Limb (tissue), 2 donors: ENCODE data around the gene SFXN1.

Experiments used
- DNase-seq, 2 donors: peaks; one replicate each; pipeline ENCODE4 v3.0.0-alpha.2; 2016; ENCODE audit errors: extremely low spot score in 2 of 2

Gene SFXN1

DNA sequence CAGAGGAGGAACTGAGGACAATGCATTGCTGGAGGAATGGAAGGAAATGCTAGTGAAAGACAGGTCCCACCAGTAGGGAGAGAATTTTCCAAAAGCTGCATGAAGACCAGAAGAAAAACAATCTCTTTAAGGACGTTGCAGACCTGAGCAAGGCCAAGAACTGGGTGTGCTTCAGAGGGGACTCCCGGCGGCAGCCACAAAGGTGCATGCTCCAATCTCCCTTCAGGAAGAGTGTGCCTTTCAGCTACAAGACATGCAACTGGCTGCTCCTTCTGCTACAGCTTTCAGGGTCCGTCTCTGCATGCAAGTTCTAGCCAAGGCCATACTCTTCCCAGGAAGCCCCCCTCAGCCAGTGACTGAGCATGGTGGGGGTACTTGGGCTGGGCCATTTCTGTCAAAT, 62.9 kb downstream of the SFXN1 start:
- DNase-seq = no peak

DNA sequence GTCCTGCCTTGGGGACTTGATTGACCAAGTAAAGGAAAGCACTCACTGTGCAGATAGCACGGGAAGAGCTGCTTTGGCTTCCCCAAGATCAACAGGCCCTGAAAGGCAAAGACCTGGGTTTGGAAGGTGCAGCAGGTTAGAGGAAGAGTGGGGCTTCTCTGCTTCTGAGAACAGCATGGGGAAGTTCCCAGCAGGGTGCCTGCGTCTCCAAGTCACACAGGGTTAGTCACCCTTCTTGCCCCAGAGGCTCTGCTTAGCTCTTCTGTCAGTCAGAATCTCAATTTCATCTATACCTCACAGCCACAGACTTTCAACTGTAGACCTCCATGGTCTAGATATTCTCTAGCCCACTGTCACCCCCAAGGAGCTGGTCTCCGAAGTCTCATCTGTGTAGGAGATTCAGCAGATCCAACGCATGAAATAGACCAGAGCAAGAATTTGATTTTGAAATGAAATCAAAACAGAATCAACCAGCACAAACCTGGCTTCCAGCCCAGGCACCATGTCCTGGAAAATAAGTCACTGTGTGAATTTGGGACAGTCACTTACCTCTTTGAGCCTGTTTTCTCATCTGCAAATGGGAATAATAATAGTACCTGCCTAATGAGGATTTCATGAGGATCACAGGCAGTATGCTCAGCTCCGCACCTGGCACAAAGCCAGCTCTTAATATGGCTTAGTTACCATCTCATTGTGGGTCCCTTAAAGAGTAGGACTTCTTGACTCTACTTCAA, 64.0 kb downstream of the SFXN1 start:
- no peak for DNase-seq

DNA sequence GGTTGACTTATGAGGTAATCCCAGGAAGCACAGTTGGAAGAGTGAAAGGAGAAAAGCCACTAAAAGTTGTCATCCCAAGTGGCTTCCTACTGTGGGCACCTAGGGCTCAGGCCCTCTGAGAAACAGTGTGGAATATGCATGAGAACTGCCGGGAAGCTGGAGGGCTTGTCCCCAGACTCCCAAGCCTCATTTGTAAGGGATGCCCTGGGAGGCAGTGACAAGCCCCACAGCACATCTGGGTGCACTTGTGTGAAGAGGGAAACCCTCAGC, 64.5 kb downstream of the SFXN1 start:
- DNase-seq = no peak

DNA sequence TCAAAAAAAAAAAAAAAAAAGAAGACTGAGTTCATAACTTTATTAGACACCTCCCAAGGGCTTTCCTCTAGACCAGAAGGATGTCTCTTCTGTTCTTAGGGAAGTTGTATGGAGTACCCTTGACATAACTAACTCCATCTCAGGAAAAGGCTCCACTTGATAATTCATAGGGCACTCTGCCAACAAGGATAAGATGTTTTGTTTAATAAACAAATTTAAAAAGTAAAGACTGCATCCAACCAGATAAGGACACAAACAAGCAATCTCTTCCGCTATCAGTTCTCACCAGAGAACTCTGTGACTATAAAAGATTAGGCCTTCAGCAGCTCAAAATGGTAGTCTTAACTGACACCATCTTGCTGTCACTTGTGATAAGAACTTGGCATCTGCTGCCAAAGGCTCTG, 65.8 kb downstream of the SFXN1 start:
- no peak for DNase-seq

DNA sequence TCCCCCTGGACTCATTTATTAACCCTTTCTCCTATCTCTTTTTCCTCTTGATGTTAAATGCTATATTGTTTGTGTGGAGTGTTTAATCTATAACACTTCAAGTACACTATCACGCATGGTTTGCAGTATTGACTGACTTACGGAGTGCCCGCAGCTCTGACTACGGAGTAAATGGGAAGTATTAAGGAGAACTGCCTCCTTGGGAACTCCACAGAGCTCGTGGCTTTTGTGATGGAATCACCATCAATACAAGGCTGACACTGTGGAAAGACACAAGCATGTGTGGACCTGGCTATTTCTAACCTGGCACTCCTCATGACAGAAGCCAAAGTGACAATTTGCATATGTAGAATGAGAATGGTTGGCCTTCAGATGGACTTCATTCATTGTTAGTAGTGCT, 66.2 kb downstream of the SFXN1 start:
- DNase-seq = no peak

DNA sequence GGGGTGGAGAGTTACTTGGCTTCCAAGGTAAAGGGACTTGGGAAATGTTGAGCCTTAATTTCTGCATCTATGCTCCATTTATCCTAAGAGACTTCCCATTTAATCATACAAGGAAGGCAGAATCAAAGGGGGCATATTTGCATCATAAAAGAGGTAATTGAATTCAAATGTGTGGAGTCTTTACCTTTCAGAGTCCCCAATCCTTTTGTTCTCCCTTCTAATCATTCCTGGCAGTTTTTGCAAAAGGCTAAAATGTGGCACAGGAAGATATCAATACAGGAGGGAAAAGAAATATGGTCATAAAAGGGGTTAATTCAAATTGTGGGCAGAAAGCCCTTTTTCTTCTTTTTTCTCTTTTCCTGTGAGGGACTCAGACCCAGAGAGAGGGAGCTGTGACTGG, 69.5 kb downstream of the SFXN1 start:
- no peak for DNase-seq

DNA sequence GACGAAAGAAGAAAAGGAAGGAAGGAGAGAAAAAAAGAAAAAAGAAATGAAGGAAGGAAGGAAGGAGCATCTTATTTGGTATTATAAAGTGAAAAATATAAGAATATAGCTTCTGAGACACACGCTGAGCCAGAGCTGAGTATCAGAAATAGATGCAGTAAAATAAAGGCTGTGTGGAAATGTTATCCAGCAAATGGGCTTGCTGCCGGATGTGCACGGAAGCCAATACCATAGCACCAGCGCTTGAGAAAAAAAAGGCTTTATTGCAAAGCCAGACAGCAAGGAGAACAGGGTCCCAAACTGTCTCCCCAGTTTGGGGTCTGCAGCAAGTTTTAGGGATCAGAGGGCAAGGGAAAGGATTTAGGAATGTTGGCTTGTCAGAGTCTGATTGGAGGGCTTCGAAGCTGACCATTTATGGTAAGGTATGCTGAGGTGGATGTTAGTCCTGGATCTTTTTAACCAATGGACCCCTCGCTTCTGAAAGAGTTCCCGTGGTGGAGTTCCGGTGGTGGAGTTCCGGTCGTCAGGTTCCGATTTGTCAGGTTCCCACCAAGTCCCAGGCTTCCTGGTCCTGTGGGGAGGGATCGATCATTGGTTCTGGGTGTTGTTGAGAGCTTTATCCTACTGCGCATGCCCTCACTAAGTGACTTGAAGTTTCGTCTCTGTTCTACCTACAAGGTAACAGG, 70.4 kb downstream of the SFXN1 start:
- no peak for DNase-seq

DNA sequence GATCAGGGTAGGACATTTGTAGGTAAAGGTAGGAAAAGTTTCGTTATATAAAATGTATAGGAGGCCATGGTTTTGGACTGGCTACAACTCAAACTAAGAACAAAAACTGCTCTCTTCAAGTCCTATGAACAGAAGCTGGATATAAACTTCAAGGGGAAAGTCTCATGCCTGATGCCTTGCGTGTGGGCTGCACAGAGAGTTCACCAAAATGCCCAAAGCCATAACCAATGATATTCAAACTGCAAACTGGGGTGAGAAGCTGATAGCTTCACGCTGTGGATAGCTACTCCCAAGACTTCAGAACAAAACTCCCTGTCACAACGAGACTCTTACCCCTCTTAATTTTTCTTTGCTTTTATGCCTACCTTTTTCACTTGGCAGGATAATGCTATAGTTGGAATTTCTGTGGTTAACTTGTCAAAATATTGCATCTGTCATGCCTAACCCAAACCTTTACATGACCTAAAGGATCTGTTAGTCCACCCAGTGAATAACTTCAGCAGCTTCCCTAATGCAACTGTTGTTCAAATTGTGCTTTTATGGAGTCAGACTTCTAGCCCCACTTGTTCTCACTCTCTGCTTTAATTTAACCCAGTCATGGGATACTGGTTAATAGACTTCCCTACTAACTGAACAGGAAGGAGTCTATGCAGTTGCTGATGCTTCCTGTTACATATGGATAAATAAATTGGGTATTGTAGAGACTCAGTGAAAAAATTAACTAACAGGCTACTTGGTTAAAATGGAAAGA, 71.9 kb downstream of the SFXN1 start:
- DNase-seq = no peak

DNA sequence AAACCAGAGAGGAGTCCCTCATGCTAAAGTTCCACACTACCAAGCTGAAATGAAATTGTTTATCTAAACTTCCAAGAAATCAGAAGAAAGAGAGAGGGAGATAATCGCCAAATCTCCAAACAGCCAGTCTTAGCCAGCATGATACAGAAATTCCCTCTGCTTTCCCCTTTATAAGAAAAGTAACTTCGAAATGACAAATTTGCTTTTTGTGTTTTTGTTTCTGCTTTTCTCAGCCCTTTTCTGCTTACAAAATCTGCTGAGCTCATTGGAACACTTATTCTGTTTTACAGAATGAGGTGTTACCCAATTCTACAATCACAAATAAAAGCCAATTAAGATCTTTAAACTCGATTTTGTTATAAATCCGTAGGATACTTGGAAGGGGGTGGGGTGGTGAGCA, 72.9 kb downstream of the SFXN1 start:
- no peak for DNase-seq

DNA sequence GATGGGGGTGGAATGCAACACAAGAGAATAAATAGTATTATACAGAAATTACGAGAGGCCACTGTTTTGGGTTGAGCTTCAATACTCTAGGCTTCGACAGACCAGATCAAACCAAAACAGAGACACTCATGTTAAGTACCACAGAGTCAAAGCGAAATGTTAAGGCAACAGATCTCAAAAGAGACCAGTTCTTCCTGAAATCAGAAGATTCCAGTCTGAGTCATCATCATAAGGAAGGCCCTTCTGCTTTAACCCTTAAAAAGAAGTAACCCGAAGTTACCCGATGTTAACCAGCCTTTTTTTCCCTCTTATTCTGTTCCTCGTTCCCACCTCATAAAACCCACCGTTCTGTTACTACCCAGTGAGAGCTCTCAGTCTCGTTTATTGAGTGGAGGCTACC, 75.9 kb downstream of the SFXN1 start:
- no peak for DNase-seq

DNA sequence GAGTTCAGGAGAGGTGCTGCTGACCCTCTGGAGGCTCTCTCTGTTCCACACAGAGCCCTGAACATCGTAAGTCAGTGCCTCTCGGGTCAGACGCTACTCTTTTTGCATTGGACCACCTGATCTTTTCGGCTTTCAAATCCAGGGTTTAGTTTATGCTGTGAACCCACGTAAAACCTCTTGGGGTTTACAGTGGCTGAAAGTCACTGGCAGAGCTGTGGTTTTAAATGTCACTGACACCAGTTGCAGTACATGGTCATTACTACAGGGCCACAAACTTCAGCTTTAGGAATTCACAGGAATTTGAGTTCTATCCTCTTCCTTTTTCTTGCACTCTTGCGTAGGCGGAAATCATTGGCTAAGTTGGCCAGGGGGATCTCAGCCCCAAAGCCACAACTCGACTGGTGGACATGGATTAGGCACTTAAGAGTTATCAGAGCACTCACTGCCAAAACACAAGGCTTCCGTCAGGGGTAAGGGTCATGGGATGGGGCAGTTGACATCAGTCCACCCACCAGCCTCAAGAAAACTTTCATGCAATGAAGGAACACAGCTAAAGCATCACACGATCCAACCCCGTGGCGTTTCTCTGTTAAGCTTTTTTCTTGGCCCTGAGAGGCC, 76.9 kb downstream of the SFXN1 start:
- DNase-seq = no peak

DNA sequence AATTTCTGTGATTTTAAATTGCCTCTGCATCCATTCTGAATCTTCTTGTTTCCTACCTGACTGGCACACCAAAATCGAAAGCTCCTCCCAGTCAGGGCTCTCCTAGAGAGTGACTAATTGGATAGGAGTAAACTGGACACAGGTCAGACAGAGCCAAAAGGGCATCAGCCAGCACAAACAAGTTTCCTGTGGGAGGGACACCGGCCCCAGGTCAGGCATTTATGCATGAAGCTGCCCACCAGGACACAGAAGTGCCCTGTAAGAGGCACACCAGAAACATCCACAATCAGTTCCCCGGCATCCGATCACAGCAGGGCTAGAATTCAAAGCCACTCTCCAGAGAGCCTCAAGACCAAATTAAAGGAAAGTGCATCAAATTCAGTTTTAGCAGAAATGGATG, 78.4 kb downstream of the SFXN1 start:
- no peak for DNase-seq

DNA sequence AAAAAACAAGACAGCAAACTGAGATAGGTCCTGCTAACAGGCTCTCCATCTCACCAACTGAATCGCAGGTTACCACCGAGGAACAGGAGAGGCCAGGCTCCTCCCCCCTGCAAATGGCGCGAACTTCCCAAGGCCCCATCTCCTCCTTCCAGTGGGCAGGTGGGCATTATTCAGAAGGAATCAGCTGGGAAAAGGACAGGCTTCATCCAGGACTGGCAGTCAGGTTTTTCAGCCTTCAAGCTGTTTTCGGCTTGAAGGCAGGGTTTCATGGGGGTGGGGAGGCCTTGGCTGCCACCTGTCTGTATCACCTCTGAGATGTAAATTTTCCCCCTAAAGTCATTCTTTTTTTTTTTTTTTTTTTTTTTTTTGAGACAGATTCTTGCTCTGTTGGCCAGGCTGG, 79.4 kb downstream of the SFXN1 start:
- no peak for DNase-seq

DNA sequence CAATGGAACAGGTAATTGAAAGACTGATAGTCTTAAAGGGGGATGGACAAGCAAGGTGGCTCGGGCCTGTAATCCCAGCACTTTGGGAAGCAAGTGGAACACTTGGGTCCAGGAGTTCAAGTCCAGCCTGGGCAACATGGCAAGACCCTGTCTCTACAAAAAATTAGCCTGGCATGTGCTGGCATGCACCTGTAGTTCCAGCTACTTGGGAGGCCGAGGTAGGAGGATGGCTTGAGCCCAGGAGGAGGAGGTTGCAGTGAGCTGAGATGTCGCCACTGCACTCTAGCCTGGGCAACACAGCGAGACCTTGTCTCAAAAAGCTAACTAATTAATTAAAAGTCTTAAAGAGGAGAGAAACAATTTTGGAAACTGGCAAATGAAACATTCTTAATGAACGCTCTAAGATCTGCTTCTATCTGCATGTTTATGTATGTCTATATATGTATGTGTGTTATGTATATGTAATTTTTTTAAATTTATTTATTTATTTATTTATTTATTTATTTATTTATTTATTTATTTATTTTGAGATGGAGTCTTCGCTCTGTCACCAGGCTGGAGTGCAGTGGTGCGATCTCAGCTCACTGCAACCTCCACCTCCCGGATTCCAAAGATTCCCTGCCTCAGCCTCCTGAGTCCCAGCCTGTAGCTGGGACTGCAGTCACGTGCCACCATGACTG, 80.6 kb downstream of the SFXN1 start:
- DNase-seq = no peak

DNA sequence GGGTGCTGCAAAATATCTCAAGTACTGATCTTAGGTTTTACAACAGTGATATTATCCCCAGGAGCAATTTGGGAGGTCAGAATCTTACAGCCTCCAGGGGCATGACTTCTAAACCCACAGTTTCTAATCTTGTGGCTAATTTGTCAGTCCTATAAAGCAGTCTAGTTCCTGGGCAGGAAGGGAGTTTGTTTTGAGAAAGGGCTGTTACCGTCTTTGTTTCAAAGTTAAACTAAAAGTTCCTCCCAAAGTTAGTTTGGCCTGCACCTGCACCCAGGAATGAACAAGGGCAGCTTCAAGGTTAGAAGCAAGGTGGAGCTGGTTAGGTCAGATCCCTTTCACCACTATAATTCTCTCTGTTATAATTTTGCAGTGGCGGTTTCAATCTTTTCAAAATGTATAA, 81.7 kb downstream of the SFXN1 start:
- no peak for DNase-seq

DNA sequence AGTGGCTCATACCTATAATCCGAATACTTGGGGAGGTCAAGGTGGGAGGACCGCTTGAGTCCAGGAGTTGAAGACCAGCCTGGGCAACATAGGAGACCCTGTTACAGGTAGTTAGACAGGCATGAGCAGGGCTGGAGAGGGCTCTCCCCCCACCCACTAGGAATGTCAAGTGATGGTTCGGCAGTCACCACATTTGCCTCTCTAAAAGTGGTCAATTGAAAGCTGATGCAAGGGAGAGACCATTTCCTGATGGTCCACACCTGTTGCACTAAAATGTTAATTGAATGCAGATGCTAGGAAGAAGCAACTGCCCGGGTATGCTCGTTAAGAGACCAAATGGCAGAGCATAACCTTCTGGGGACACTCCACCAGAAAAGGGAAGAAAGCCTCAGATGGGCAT, 82.7 kb downstream of the SFXN1 start:
- no peak for DNase-seq

DNA sequence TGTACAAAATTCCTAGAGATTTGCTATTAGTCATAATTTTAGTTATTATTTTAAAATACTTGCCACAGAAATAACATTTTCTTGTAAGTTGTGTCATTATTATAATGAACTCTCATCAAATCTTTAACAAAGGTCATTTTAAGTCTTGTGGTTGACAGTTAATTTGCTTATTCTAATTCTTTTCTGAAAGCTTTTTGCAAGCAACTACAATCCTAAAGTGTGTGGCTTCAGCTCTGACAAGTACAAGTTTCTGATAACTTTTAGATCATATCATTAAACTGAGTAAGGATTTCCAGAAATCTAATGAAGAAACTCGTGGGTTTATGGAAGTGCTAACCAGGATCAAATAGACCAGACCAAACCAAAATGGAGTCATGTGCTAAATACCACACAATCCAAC, 86.4 kb downstream of the SFXN1 start:
- no peak for DNase-seq

DNA sequence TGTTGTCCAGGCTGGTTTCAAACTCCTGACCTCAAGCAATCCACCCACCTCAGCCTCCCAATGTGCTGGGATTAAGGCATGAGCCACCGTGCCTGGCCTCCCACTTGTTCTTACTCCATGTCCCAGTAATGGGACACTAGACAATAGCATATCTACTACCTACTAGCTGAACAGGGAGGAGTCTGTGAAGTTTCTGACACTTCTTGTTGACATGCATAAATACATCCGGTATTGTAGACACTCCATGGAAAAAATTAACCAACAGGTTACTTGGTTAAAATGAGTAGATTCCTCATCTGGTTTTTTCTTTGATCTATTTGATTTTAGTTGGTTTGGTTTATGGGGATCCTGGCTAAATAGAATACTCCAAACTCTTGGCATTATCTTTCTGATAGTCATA, 88.3 kb downstream of the SFXN1 start:
- DNase-seq = no peak

DNA sequence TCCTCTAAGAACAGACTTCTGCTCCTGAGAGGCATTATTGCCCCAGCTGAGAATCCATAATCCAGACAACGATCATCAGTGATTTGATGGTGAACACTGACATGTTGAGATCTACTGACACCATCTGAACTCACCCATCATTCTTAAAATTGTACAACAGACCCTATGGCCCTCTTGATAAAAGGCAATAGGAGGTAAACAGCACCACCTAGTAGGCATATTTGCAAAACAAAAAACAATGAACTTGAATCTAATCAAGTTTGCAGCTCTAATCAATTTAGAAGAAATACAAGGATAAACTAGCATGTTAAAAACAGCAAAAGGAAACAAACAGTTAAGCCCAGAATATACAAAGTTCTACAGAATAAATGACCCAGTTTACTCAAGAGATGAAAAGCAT, 89.6 kb downstream of the SFXN1 start:
- no peak for DNase-seq

DNA sequence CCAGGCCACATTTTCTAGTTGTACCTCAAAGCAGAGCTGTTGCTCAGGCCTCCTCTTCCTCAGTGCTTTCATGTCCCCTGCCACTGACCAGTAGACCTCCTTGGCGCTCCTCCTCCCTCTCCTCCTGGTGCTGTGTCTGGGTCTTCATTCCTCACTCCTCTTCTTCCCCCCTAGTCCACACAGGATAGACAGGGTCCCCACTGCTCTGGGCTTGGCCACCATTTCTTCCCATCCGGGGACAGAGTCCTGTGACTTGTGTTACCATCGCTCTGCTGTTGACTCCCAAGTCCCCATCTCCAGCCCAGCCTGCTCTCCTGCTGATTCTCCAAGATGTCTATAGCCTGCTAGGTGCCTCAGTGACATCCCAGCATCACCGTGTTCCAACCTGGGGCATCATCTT, 91.3 kb downstream of the SFXN1 start:
- DNase-seq = no peak

DNA sequence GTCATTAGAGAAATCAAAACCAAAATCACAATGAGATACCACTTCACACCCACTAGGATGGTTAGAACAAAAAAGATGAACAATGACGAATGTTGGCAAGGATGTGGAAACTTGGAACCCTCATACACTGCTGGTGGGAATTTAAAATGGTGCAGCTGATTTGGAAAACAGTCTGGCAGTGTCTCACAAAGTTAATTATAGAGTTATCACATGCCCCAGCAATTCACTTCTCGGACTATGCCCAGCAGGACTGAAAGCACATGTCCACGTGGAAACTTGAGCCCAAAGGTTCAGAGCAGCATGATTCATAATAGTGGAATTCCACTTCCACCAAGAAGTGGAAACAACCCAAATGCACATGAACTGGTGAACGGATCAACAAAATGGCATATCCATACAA, 94.5 kb downstream of the SFXN1 start:
- DNase-seq = no peak
